GM21360 (cell line): Measurements from ENCODE around the gene SKOR1.

ENCODE experiments used
- ATAC-seq: cut with Tn5 transposase; IDR thresholded peaks from one replicate; pipeline ENCODE4 v1.9.1; 2021; ENCODE audit warnings: mild to moderate bottlenecking, moderate library complexity; ENCODE audit not compliant: unreplicated experiment

The SKOR1 gene

DNA sequence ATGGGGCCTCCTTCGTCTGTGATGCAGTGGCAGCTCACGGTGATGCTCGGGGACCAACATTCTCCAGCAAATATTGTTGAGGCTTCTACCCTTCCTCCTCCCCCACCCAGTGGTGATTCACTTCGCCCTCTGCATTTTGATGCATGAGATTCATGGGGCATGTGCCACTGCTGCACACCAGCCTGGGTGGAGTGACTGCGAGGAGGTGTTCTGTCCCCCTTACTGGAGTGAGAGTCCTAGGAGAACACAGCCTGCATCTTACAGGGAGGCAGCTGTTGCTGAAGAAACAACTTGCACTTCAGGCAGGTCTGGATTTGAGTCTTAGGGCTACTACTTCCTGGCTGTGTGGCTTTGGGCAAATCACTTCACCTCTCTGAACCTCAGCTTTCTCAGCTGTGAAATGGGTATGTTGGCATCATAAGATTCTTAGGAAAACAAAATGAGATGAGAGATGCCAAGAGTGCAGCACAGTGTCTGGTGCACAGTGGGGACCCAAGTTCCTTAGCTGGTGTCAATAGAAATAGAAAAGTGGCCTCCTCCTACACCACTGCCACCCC is 10.2 kb upstream of the SKOR1 start:
- no peak for ATAC-seq

DNA sequence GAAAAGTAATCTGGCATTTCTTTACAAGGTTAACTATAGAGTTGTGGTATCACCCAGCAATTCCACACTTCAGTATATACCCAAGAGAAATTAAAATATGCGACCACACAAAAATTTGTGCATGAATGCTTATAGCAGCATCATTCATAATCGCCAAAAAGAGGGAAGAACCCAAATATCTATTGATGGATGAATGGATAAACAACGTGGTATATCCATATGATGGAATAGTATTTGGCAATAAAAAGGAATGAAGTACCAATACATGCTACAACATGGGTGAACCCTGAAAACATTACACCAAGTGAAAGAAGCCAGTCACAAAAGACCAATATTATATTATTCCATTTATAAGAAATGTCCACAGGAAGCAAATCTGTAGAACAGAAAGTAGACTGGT is 8.6 kb upstream of the SKOR1 start:
- no peak for ATAC-seq

DNA sequence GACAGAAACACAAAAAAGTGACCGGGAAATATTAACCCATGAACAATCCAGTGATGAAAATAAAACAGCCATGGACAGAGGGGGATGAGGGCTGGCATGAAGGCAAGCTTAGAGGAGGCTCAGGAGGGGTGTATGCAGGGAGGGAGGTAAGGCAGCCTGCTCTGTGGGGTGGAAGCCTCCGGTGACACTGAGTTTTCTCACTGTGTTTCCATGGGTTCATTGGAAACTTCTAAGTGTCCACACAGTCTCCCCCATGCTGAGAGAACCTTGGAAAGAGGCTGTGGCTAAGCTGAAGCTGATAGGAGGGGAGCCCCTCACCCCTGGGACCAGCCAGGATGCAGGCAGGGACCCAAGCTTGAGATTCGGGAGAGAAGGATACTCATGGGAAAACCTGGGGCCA is 6.8 kb upstream of the SKOR1 start:
- ATAC-seq, result no peak

DNA sequence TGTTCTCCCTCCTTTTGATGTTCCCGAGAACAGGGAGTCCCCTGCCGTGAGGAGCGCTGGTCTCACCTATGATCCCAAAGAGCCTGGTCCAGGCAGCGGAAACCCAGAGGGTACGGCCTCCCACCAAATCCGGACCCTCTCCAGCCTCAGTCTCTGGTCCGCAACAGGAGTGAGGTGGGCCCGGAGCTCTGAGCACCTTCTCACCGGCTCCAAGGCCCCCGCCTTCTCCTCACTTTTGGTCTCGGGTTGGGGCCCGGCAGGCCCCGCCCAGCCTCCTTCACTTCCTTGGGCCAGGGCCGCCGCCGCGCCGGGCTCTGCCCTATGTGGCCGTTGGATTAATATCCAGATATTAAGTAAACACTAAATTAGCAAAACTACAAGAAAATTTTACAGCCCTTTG is 5.7 kb upstream of the SKOR1 start:
- no peak for ATAC-seq

DNA sequence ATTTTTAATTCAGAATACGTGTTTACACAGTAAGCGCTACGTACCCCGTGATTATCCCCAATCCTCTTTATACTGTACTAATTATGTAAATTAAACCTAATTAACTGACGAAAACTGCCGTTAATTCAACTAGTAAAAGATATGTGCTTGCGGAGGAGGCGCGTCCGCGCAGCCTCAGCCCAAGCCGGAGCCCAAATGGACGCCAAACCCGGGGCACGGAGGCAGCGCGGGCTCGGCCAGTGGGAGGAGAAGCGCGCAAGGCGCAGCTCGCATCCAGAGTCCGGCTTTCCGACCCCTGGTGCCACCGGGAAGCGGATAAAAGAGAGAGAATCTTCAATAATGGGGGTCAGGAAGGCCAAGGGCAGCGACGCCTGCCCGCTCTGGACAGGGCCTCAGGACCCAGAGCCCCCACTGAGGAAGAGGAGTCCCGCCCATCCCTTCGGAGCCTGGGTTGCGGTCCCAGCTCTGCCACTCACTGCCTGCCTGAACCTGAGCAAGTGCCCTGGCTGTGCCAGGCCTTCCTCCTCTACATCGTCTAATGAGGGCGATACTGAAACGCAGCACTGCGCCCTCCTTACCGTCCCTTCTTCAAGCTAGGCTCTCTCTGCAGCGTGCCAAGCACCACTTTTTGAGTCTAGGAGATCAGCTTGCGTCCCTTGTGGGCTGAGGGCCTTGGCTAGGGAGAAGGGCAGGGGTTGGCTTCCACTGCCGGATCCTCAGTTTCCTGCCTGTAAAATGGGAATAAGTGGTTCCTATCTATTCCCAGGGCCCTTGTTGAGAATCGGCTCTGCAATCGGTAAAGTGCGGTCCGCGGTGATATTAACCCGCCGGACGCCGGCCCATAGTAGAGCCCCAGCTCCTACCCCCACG is 5.0 kb upstream of the SKOR1 start:
- no peak for ATAC-seq

DNA sequence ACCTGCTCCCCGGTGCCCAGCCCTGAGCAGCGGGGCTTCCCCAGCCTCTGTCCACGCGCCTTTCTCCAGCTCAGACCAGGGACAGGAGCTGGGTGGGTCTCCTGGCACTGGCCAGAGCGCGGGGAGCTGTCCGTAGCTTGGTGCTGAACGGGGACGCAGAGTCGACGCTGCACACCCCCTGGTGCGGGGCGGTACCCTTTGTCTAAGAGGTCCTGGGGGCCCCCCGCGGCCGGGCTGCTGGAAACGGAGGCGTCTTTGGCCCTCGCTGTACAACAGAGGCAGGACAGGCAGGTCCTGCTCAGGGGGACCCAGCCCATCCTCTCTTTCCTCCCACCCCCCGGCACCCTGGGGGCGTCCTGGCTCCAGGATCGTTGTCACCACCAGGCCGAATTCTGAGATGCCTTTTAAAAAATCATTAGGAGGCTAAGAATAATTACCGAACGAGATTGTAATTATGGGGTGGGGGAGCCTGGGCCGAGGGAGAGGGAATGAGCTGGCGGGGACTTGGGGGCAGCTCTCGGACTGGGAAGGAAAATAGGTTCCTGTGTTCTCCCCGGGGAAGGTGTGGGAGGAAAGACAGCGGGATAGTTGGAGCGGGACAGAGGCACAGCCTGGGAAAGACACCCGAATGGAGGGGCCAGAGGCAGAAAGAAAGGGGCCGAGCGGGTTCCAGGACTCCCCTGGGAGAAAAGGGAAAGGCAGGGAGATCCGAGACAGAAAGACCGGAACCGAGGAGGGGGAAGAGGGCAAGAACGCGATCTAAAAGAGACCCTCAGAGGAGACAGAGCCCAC is 4.1 kb upstream of the SKOR1 start:
- no peak for ATAC-seq

DNA sequence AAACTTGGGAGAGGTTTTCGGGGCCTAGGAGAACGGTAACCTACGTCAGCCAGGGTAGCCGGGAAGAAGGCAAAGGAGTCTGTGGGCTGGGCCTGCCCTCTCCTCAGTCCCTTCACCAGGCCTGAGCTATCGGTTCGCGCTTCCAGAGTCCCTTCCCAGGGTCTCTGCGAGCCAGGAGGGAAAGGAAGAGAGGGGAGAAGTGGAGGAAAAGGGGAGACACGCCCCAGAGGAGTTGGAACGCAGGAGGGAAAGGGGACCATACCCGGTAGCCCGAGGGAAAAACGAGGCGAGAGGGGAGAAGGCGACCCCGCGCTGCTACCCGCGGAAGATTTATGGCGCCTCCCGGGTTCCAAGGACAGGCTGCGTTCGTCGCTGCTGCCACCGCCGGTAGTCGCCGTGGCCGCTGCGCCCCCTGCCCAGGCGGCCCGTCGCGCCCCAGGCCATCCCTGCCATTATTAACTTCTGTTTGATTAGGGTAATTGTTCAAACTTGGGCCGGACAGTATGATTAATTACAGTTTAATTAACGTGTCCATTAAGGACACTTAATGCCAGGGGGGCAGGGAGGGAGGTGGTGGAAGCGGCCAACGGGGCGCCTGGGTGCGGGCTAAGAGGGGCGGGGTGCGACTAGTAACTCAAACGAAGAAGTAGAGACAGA is 3.4 kb upstream of the SKOR1 start:
- no peak for ATAC-seq

DNA sequence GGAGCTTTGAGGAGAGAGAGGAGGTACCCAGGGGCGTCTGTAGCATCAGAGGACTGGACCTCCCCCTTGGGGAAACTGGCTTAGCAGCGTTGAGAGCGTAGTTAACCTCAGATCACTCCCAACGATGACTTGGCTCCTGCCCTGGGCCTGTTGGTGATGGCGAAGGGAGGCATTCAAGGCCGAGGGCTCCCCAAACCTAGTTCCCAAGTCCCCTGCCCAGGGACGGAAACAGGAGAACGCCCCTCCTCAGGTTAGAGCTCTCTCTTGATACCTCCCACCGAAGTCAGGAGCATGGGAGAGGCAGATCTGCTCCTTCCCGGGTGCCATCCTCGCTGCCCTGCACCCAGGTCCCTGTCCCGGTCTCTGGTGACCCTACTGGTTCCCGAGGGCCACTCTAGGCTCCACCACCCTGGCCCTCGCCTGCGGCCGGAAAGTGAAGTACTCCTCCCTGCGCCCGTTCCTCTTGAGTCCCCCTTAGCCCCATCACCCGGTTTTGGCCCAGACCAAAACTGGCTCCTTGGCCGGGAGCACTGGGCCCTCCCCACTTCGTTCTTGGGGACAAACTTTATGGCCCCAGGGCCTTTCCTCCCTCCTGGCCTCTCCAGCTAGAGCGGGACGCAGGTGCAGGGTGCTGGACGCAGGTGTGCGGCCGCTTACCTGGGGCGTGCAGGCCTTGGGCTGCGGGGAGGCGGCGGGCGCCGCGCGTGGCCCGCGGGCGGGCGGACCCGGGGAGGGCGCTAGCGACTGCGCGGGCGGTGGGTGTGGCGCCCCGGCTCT is 2.6 kb upstream of the SKOR1 start:
- ATAC-seq, result no peak

DNA sequence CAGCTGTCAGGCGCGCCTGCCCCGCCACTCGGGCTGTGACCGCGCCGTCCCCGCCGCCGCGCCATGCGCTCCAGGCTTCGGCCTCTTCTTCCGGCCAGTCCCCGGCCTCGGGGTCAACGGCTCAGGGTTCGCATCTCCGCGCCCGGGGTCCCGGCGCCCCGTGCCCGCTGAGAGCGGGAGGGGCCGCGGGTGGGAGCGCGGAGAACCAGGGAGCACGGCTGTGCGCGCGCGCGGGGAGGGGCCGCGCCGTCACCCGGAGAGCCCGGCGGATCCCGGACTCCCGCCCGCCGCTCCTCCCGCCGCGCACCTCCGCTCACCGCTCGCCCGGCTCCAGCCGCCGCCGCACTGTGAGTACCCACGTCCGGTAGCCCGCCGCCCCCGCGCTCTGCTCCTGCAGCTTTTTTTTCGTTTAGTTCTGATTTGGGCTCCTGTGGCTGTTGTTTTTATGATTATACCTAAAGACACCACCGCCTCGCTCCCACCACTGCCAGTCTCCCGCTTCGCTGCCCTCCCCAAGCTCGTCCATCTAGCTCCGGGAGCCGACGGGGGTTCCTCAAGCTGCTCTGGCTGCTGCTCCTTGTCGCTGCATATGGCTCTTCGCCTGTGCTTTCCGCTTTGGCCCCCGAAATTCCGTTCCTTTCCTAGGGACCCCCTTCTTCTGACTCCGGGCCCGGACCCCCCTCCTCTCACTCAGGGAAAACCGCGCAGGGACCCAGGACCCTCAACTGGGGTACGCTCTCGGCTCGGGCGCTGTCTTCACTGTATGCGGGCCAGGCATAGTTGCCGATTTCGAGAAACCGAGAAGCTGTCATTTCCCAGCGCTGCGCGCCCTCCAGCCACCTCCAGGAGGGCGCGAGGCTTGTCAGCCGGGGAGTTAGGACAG is 1.8 kb upstream of the SKOR1 start:
- no peak for ATAC-seq

DNA sequence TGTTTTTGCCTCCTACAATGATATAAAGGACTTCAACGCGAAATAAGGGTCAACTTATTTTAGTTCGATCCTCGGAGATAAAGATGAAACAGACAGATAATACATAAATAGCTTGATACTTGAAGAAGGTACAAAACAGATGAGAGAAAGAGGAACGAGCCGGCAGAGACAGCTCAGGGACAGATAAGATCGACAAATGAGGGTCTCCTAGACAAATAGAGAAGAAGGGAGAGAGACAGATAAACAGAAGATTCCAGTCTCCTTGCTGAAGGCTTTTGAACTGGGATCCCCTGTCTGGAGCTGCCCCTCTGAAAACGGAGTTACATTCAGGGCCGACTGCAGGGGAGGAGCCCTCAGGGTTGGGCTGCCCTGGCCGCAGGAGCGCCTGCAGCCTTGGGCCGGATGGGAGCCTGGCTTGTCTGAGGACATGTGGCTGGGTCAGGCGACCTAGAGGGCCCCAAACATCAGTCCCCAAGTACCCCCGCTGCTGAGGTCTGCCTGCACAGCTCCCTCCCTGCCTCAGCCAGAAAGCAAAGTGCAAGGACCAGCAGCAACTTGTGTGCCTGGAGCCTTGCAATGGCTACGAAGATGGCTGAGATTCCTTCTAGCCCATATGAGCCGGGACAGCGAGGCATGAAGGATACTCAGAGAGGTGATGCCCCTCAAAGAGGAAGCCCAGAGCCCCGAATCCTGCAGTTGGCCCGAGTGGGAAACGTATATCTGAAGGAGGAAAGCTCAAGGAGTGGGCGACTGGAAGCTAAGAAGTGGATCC is 926 bp upstream of the SKOR1 start:
- no peak for ATAC-seq

DNA sequence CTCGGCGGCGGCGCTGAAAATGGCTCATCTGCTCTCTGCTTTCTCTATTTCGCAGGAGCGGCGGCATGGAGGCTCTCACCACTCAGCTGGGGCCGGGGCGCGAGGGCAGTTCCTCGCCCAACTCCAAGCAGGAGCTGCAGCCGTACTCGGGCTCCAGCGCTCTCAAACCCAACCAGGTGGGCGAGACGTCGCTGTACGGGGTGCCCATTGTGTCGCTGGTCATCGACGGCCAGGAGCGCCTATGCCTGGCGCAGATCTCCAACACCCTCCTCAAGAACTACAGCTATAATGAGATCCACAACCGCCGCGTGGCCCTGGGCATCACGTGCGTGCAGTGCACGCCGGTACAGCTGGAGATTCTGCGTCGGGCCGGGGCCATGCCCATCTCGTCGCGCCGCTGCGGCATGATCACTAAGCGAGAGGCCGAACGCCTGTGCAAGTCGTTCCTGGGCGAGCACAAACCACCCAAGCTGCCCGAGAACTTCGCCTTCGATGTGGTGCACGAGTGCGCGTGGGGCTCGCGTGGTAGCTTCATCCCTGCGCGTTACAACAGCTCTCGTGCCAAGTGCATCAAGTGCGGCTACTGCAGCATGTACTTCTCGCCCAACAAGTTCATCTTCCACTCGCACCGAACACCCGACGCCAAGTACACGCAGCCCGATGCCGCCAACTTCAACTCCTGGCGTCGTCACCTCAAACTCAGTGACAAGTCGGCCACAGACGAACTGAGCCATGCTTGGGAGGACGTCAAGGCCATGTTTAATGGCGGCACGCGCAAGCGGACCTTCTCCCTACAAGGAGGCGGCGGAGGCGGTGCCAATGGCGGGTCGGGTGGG is 790 bp downstream of the SKOR1 start:
- no peak for ATAC-seq

DNA sequence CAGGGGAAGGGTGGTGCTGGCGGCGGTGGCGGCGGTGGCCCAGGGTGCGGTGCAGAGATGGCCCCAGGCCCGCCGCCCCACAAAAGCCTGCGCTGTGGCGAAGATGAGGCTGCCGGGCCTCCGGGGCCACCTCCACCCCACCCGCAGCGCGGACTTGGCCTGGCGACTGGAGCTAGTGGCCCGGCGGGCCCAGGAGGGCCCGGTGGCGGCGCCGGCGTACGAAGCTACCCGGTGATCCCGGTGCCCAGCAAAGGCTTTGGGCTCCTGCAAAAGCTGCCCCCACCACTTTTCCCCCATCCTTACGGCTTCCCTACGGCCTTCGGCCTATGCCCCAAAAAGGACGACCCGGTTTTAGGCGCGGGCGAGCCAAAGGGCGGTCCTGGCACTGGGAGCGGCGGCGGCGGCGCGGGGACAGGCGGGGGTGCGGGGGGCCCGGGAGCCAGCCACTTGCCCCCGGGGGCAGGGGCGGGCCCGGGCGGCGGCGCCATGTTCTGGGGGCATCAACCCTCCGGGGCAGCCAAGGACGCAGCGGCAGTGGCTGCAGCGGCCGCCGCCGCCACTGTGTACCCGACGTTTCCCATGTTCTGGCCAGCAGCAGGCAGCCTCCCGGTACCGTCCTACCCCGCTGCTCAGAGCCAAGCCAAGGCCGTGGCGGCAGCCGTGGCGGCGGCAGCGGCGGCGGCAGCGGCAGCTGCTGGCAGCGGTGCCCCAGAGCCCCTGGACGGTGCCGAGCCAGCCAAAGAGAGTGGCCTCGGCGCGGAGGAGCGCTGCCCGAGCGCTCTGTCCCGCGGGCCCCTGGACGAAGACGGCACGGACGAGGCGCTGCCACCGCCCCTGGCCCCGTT is 1.6 kb downstream of the SKOR1 start:
- ATAC-seq, result no peak

DNA sequence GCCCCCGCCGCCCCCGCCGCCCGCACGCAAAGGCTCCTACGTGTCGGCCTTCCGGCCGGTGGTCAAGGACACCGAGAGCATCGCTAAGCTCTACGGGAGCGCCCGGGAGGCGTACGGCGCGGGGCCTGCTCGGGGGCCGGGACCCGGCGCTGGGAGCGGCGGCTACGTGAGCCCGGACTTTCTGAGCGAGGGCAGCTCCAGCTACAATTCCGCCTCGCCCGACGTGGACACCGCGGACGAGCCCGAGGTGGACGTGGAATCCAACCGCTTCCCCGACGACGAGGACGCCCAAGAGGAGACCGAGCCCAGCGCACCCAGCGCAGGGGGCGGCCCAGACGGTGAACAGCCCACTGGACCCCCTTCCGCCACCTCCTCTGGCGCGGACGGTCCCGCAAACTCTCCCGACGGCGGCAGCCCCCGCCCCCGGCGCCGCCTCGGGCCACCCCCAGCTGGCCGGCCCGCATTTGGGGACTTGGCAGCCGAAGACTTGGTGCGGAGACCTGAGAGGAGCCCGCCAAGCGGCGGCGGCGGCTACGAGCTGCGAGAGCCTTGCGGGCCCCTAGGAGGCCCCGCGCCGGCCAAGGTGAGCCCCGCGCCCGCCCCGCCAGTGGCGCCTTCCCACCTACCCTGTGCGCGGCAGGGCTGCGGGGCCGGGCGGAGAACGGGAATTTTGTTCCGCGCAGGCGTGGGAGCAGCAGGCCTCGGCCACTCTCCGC is 2.4 kb downstream of the SKOR1 start:
- no peak for ATAC-seq

DNA sequence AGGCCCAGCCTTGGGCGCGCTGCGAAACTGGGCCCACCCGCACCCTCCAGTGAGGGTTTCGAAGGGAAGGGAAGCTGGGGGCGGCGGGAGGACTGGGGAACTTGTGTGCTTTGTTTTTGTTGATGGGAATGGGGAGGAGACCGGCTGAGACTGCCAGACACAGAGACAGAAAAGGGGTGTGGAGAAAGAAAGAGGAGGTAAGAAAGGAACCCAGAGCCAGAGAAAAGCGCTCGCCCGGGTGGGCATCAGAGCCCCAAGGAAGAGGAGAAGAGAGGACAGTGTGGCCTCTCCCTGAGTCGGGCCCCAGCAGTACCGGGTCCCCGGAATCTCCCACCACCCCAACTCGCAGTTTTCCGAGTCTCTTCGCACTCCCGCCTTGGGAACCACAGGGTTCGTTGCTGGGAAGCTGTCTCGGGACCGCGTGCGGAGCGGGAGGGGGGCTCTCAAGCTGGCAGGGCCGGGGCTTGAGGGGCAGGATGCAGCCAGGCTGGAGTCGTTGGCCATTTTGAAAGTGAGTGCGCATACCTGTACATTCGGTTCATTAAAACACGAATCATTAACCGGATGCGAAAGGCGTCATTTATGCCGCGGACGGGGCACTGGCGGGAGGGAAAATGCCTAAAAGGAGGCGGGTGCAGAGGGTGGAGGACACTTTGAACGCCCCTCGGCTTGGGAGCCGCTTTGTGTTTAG is 3.1 kb downstream of the SKOR1 start:
- no peak for ATAC-seq

DNA sequence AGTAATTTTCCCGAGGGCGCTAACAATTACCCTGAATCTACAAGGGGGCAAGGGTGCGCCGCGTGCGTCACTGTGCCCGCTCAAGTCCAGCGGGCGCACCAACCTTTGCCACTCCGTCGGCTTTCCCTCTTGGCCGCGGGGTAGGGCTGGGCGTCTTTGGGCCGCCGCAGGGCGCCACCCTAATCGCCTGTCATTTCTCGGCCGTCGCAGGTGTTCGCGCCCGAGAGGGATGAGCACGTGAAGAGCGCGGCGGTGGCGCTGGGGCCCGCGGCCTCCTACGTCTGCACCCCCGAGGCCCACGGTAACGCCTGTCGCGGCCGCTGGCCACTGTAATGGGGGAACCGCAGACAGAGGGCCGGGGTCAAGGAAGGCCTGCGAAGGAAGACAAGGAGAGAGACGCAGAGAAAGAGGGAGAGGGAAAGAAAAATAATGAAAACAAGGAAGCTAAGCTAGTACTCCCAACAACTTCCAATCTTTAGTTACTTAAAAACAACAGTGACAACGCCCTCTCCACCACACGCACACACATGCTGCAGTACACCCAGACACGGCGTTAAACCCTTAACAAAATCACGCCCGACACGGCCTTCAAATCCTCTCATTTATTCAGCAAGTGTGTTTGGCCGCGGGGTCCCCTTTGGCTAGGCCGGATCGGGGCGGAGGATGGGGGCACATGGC is 3.8 kb downstream of the SKOR1 start:
- no peak for ATAC-seq
